GM23338 (cell line): Measurements from ENCODE around the gene CHTF8. TPM values are rescaled to one million over a fixed set of nuclear protein-coding genes. Genes with fewer than 3 reads are reported as not detected.
A peak's percentile ranks its signal among the peaks of the same experiment; 100 is the strongest.

ENCODE experiments used
- ATAC-seq: fragments of 200-7000 bp; cut with Tn5 transposase; 3 replicates; pipeline ENCODE4 v1.9.1; 2020
- DNase-seq: peaks from one replicate; pipeline ENCODE4 v3.0.0-alpha.2; 2015; ENCODE audit warnings: low spot score
- H2AFZ ChIP-seq: fragments of 200-600 bp; sonication (generic); 2 replicates; pipeline ENCODE4 v1.8.0; 2016; ENCODE audit warnings: antibody characterized with exemption, mild to moderate bottlenecking, moderate library complexity
- H3F3A ChIP-seq: fragments of 200-600 bp; sonication (generic); replicated peaks from 2 replicates; pipeline ENCODE4 v1.8.0; 2017; ENCODE audit warnings: antibody characterized with exemption, mixed run types, low read depth
- H3K27ac ChIP-seq: fragments of 200-600 bp; sonication (generic); 2 replicates; pipeline ENCODE4 v1.6.1; 2016; ENCODE audit warnings: low read depth
- H3K27me3 ChIP-seq: fragments of 200-600 bp; sonication (generic); 2 replicates; pipeline ENCODE4 v1.8.0; 2016; ENCODE audit warnings: mild to moderate bottlenecking, mixed run types, moderate library complexity; ENCODE audit not compliant: insufficient read depth
- H3K36me3 ChIP-seq: fragments of 200-600 bp; sonication (generic); 2 replicates; pipeline ENCODE4 v1.8.0; 2016; ENCODE audit warnings: mild to moderate bottlenecking; ENCODE audit not compliant: insufficient read depth
- H3K4me1 ChIP-seq: fragments of 200-600 bp; sonication (generic); 2 replicates; pipeline ENCODE4 v1.8.0; 2016; ENCODE audit warnings: mild to moderate bottlenecking, moderate library complexity; ENCODE audit not compliant: insufficient read depth
- H3K4me2 ChIP-seq: fragments of 200-600 bp; sonication (generic); 2 replicates; pipeline ENCODE4 v1.7.1; 2017; ENCODE audit warnings: mixed run types
- H3K4me3 ChIP-seq: fragments of 200-600 bp; sonication (generic); 2 replicates; pipeline ENCODE4 v1.6.1; 2016; ENCODE audit warnings: mixed run types
- H3K79me2 ChIP-seq: fragments of 200-600 bp; sonication (generic); replicated peaks from 2 replicates; pipeline ENCODE4 v1.8.0; 2017; ENCODE audit warnings: mild to moderate bottlenecking; ENCODE audit not compliant: insufficient read depth
- H3K9me2 ChIP-seq: fragments of 200-600 bp; sonication (generic); 2 replicates; pipeline ENCODE4 v1.8.0; 2017; ENCODE audit not compliant: insufficient read depth
- H4K20me1 ChIP-seq: fragments of 200-600 bp; sonication (generic); replicated peaks from 2 replicates; pipeline ENCODE4 v1.8.0; 2017; ENCODE audit warnings: mild to moderate bottlenecking; ENCODE audit not compliant: insufficient read depth
- H3K27ac Mint-ChIP-seq: 2 replicates; pipeline ENCODE4 v1.8.0; 2020; ENCODE audit warnings: inconsistent platforms, mild to moderate bottlenecking, moderate library complexity, mixed read lengths
- H3K27me3 Mint-ChIP-seq: 3 replicates; pipeline ENCODE4 v1.8.0; 2022; ENCODE audit warnings: low read depth, mild to moderate bottlenecking, moderate library complexity, mixed read lengths, inconsistent platforms; ENCODE audit not compliant: insufficient read depth, poor library complexity
- H3K36me3 Mint-ChIP-seq: 3 replicates; pipeline ENCODE4 v1.8.0; 2021; ENCODE audit warnings: low read depth, mild to moderate bottlenecking, inconsistent platforms, moderate library complexity, mixed read lengths
- H3K4me1 Mint-ChIP-seq: 3 replicates; pipeline ENCODE4 v1.8.0; 2020; ENCODE audit warnings: mild to moderate bottlenecking, inconsistent platforms, mixed read lengths
- H3K4me3 Mint-ChIP-seq: 3 replicates; pipeline ENCODE4 v1.8.0; 2021; ENCODE audit warnings: moderate library complexity, mild to moderate bottlenecking, inconsistent platforms, mixed read lengths
- H3K9me3 Mint-ChIP-seq: 3 replicates; pipeline ENCODE4 v1.8.0; 2020; ENCODE audit warnings: moderate library complexity, mild to moderate bottlenecking, inconsistent platforms, mixed read lengths
- CREB1 ChIP-seq: fragments of 250-450 bp; sonication (Bioruptor Pico); IDR thresholded peaks from 2 replicates; pipeline ENCODE4 v1.5.0; 2020; ENCODE audit warnings: low read depth, mild to moderate bottlenecking, moderate library complexity
- CTCF ChIP-seq, 2 experiments: fragments of 200-600 bp in 1 of 2; sonication (generic) in 1 of 2; conservative IDR thresholded peaks; 2 replicates each; pipeline versions ENCODE4 v1.5.1 to v1.6.1; 2016 to 2017; ENCODE audit warnings: antibody characterized with exemption in 2 of 2, low read depth in 2 of 2, mild to moderate bottlenecking in 2 of 2, moderate library complexity in 1 of 2
- EZH2phosphoT487 ChIP-seq: fragments of 200-600 bp; sonication (generic); IDR thresholded peaks from one replicate; pipeline ENCODE4 v1.8.1; 2018; ENCODE audit warnings: antibody characterized with exemption; ENCODE audit not compliant: unreplicated experiment
- JUNB ChIP-seq: IDR thresholded peaks from one replicate; pipeline ENCODE4 v1.6.1; 2016; ENCODE audit warnings: antibody characterized with exemption; ENCODE audit not compliant: unreplicated experiment
- polyA plus RNA-seq: library from polyadenylated mRNA; unstranded; fragments of >200 nt; fragmentation: Nextera tagmentation; extraction: Ambion mirVana; gene quantifications from 2 replicates; pipeline ENCODE4 v1.2.1, GENCODE V29; 2016
- total RNA-seq: library from RNA; depleted of rRNA; stranded (reverse); fragments of >200 nt; shearing (Covaris generic); gene quantifications from 2 replicates; pipeline ENCODE4 v1.2.3, GENCODE V29; 2014
- TF ChIP-seq, protein P1 (sequence below): fragments of 250-450 bp; sonication (Bioruptor Pico); IDR thresholded peaks from 2 replicates; pipeline ENCODE4 v1.5.0; 2020; ENCODE audit warnings: mild to moderate bottlenecking, moderate library complexity

The CHTF8 gene
- total and polyA plus RNA-seq, 2 experiments from 2014 or later, result 24.4 to 155 TPM

DNA sequence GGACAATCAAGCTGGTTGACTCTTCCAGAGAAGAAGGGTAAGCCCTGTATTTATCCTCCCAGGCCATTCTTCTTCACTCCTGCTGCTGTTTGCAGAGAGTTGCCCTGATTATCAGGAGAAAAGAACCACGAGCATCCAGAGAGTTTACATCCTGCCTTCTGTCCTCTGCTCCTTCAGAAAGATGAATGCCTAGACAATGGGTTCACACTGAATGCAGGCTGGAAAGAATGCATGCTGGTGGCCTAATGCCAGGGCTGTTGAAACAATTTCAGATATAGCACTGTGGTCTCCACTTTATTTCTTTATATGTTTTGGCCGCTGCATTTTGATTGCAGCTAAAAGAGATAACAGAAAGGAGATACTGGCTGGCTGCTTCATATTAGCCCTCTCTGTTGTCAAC, 48.1 kb downstream of the CHTF8 start:
- H3K4me1 Mint-ChIP-seq, result peaks cover 30% of the 10 kb centered on the region
- peaks cover 17% of the 10 kb centered on the region; the same call in 1 of the 3 replicates for H3K36me3 Mint-ChIP-seq
- H3K9me2 ChIP-seq, result peaks cover 7% of the 10 kb centered on the region; the same call in 1 of the 2 replicates
- DNase-seq (no peak), ATAC-seq (no peak)
- TF ChIP-seq, protein P1, sequence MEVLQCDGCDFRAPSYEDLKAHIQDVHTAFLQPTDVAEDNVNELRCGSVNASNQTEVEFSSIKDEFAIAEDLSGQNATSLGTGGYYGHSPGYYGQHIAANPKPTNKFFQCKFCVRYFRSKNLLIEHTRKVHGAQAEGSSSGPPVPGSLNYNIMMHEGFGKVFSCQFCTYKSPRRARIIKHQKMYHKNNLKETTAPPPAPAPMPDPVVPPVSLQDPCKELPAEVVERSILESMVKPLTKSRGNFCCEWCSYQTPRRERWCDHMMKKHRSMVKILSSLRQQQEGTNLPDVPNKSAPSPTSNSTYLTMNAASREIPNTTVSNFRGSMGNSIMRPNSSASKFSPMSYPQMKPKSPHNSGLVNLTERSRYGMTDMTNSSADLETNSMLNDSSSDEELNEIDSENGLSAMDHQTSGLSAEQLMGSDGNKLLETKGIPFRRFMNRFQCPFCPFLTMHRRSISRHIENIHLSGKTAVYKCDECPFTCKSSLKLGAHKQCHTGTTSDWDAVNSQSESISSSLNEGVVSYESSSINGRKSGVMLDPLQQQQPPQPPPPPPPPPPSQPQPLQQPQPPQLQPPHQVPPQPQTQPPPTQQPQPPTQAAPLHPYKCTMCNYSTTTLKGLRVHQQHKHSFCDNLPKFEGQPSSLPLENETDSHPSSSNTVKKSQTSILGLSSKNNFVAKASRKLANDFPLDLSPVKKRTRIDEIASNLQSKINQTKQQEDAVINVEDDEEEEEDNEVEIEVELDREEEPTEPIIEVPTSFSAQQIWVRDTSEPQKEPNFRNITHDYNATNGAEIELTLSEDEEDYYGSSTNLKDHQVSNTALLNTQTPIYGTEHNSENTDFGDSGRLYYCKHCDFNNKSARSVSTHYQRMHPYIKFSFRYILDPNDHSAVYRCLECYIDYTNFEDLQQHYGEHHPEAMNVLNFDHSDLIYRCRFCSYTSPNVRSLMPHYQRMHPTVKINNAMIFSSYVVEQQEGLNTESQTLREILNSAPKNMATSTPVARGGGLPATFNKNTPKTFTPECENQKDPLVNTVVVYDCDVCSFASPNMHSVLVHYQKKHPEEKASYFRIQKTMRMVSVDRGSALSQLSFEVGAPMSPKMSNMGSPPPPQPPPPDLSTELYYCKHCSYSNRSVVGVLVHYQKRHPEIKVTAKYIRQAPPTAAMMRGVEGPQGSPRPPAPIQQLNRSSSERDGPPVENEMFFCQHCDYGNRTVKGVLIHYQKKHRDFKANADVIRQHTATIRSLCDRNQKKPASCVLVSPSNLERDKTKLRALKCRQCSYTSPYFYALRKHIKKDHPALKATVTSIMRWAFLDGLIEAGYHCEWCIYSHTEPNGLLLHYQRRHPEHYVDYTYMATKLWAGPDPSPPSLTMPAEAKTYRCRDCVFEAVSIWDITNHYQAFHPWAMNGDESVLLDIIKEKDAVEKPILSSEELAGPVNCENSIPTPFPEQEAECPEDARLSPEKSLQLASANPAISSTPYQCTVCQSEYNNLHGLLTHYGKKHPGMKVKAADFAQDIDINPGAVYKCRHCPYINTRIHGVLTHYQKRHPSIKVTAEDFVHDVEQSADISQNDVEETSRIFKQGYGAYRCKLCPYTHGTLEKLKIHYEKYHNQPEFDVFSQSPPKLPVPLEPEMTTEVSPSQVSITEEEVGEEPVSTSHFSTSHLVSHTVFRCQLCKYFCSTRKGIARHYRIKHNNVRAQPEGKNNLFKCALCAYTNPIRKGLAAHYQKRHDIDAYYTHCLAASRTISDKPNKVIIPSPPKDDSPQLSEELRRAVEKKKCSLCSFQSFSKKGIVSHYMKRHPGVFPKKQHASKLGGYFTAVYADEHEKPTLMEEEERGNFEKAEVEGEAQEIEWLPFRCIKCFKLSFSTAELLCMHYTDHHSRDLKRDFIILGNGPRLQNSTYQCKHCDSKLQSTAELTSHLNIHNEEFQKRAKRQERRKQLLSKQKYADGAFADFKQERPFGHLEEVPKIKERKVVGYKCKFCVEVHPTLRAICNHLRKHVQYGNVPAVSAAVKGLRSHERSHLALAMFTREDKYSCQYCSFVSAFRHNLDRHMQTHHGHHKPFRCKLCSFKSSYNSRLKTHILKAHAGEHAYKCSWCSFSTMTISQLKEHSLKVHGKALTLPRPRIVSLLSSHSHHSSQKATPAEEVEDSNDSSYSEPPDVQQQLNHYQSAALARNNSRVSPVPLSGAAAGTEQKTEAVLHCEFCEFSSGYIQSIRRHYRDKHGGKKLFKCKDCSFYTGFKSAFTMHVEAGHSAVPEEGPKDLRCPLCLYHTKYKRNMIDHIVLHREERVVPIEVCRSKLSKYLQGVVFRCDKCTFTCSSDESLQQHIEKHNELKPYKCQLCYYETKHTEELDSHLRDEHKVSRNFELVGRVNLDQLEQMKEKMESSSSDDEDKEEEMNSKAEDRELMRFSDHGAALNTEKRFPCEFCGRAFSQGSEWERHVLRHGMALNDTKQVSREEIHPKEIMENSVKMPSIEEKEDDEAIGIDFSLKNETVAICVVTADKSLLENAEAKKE, result 0 out of 2 replicates have a peak, but pooled peaks have one; percentile 16
- TF ChIP-seq CREB1, result no peak
- H3K27me3 Mint-ChIP-seq, result peaks cover 12% of the 10 kb centered on the region
- no peak overlapping the region for H3K4me3 ChIP-seq
- H3K27me3 ChIP-seq, result no peaks in the 10 kb centered on the region
- no peaks in the 10 kb centered on the region for H4K20me1 ChIP-seq
- H3K4me3 Mint-ChIP-seq, result no peak overlapping the region
- no peaks in the 10 kb centered on the region for H3K36me3 ChIP-seq
- no peak overlapping the region for H3K27ac Mint-ChIP-seq
- H3F3A ChIP-seq, result peaks cover 15% of the 10 kb centered on the region; the same call in 1 of the 2 replicates
- H3K4me2 ChIP-seq, result peak overlapping the region; percentile 62
- no peaks in the 10 kb centered on the region for H3K79me2 ChIP-seq
- peak overlapping the region; percentile 15; the same call in 1 of the 2 replicates for H3K27ac ChIP-seq
- no peaks in the 10 kb centered on the region for H3K9me3 Mint-ChIP-seq
- no peak overlapping the region for H2AFZ ChIP-seq
- H3K4me1 ChIP-seq, result peaks cover 22% of the 10 kb centered on the region

- Histone ChIP-seq H3K4me3 (no peak overlapping the region), H3K4me2 (peak overlapping the region; percentile 62; the same call in 1 of the 2 replicates), H3K36me3 (no peaks in the 10 kb centered on the region), H3K27ac (0 out of 2 replicates have a peak overlapping the region, but pooled peaks have one; percentile 15), H3K4me1 (peaks cover 25% of the 10 kb centered on the region), H3K79me2 (no peaks in the 10 kb centered on the region), H2AFZ (no peak overlapping the region), H3K27me3 (no peaks in the 10 kb centered on the region), H3F3A (peaks cover 9% of the 10 kb centered on the region; the same call in 1 of the 2 replicates), H3K9me2 (peaks cover 7% of the 10 kb centered on the region; the same call in 1 of the 2 replicates), H4K20me1 (no peaks in the 10 kb centered on the region)
- H3K27ac Mint-ChIP-seq, result no peak overlapping the region
- DNase-seq (no peak), ATAC-seq (peak; percentile 85)
- H3K4me3 Mint-ChIP-seq, result no peak overlapping the region
- H3K4me1 Mint-ChIP-seq, result peaks cover 24% of the 10 kb centered on the region
- H3K27me3 Mint-ChIP-seq, result peaks cover 8% of the 10 kb centered on the region
- H3K9me3 Mint-ChIP-seq, result no peaks in the 10 kb centered on the region
- TF ChIP-seq EZH2phosphoT487, result no peak
- TF ChIP-seq CTCF (conservative IDR thresholded peaks at IDR 0.05; ENCODE audit: low read depth in 2 of 2), result peak; percentile 46 to 82
- TF ChIP-seq JUNB, result no peak
- H3K36me3 Mint-ChIP-seq, result peaks cover 17% of the 10 kb centered on the region; the same call in 1 of the 3 replicates
Observed at GRCh38 chr16:69083306-69083941, 49.0 kb downstream of the CHTF8 start.
